Tibial nerve (tissue), 4 donors: ENCODE results near the gene GDF15. TPM values are rescaled to one million over a fixed set of nuclear protein-coding genes. Genes with fewer than 3 reads are reported as not detected.
A peak's percentile ranks its signal among the peaks of the same experiment; 100 is the strongest.
"Not testable (repeated sequence)": the region's sequence is repeated elsewhere in the genome, so short reads cannot be mapped to it uniquely, and the experiment has no call there.

Experiments used
- DNase-seq, 2 donors: peaks; one replicate each; pipeline ENCODE4 v3.0.0-alpha.2; 2019; ENCODE audit warnings: low spot score in 2 of 2
- H3K27ac ChIP-seq, 4 donors: fragments of 200-600 bp; sonication (generic) in 3 of 4; one replicate each; pipeline ENCODE4 v1.5.1; 2017 to 2019; ENCODE audit warnings: mild to moderate bottlenecking in 1 of 4
- H3K27me3 ChIP-seq, 2 donors: fragments of 200-600 bp; sonication (generic) in 1 of 2; one replicate each; pipeline versions ENCODE4 v1.5.1 to v1.6.0; 2017 to 2019
- H3K36me3 ChIP-seq, 3 donors: fragments of 200-600 bp; sonication (generic); one replicate each; pipeline ENCODE4 v1.5.1; 2018 to 2019
- H3K4me1 ChIP-seq, 4 donors: fragments of 200-600 bp; sonication (generic) in 3 of 4; one replicate each; pipeline ENCODE4 v1.5.1; 2017 to 2019
- H3K4me3 ChIP-seq, 4 donors: fragments of 200-600 bp; sonication (generic) in 3 of 4; one replicate each; pipeline ENCODE4 v1.5.1; 2017 to 2019; ENCODE audit warnings: mild to moderate bottlenecking in 1 of 4, moderate library complexity in 1 of 4
- H3K9me3 ChIP-seq, 4 donors: fragments of 200-600 bp; sonication (generic) in 3 of 4; one replicate each; pipeline ENCODE4 v1.5.1; 2017 to 2019
- EP300 ChIP-seq, 2 donors: sonication (generic); formaldehyde crosslinking; IDR thresholded peaks; one replicate each; pipeline ENCODE4 v1.6.1; 2017; ENCODE audit warnings: antibody characterized with exemption in 2 of 2, mild to moderate bottlenecking in 1 of 2
- POLR2A ChIP-seq, 2 donors: fragments of 450-650 bp; IDR thresholded peaks; one replicate each; pipeline ENCODE4 v1.6.1; 2017; ENCODE audit warnings: antibody characterized with exemption in 2 of 2, mild to moderate bottlenecking in 2 of 2, moderate library complexity in 2 of 2
- WGBS, 2 donors: methylation state at CpG; one replicate each; pipeline ENCODE4 v1.1.5; 2018; 5-methylcytosine and 5-hydroxymethylcytosine counted together
- total RNA-seq, 4 donors: library from RNA; depleted of rRNA; stranded (reverse); fragments of >200 nt; gene quantifications; one replicate each; pipeline ENCODE4 v1.1.0, GENCODE V29; 2016
- TF ChIP-seq, protein P1 (sequence below), 5 experiments: fragments of 200-600 bp in 3 of 5; fragments of 450-650 bp in 2 of 5; sonication (generic) in 3 of 5; IDR thresholded peaks; one replicate each; pipeline ENCODE4 v1.5.1; 2016 to 2019; ENCODE audit warnings: antibody characterized with exemption in 5 of 5, mild to moderate bottlenecking in 3 of 5, moderate library complexity in 2 of 5

The GDF15 gene
- total RNA-seq, 4 donors from 2014 or later: 4.2 to 31.0 (median 13.2) TPM

DNA sequence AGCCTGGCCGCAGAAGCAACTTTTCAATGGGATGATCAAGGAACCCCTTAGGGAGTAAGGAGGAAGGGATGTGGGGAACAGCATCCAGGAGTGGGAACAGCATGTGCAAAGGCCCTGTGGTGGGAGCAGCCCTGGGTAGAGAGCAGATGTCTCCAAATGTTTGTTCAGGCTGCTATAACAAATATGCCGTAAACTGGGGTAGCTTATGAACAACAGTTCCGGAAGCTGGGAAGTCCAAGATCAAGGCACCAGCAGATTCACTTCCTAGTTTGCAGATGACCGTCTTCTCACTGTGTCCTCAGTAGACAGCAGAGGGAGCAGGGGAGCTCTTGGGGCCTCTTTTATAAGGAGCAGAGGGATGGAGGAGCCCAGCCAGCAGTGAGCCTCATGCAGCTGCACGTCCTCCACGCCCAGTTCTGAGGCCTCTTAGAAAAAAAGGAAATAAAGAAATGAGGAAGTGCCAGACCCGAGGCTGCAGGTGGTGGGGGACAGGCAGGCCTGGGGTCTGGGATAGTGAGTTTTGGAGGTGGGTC, 15.7 kb downstream of the GDF15 start:
- TF ChIP-seq POLR2A (IDR thresholded peaks at IDR 0.05) (no peak), EP300 (IDR thresholded peaks at IDR 0.05) (peak in 1 of 2 donors; percentile 31)
- TF ChIP-seq, protein P1, sequence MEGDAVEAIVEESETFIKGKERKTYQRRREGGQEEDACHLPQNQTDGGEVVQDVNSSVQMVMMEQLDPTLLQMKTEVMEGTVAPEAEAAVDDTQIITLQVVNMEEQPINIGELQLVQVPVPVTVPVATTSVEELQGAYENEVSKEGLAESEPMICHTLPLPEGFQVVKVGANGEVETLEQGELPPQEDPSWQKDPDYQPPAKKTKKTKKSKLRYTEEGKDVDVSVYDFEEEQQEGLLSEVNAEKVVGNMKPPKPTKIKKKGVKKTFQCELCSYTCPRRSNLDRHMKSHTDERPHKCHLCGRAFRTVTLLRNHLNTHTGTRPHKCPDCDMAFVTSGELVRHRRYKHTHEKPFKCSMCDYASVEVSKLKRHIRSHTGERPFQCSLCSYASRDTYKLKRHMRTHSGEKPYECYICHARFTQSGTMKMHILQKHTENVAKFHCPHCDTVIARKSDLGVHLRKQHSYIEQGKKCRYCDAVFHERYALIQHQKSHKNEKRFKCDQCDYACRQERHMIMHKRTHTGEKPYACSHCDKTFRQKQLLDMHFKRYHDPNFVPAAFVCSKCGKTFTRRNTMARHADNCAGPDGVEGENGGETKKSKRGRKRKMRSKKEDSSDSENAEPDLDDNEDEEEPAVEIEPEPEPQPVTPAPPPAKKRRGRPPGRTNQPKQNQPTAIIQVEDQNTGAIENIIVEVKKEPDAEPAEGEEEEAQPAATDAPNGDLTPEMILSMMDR (IDR thresholded peaks at IDR 0.05): peak in 4 of 5 experiments; percentile 10 to 44 (median 19)

DNA sequence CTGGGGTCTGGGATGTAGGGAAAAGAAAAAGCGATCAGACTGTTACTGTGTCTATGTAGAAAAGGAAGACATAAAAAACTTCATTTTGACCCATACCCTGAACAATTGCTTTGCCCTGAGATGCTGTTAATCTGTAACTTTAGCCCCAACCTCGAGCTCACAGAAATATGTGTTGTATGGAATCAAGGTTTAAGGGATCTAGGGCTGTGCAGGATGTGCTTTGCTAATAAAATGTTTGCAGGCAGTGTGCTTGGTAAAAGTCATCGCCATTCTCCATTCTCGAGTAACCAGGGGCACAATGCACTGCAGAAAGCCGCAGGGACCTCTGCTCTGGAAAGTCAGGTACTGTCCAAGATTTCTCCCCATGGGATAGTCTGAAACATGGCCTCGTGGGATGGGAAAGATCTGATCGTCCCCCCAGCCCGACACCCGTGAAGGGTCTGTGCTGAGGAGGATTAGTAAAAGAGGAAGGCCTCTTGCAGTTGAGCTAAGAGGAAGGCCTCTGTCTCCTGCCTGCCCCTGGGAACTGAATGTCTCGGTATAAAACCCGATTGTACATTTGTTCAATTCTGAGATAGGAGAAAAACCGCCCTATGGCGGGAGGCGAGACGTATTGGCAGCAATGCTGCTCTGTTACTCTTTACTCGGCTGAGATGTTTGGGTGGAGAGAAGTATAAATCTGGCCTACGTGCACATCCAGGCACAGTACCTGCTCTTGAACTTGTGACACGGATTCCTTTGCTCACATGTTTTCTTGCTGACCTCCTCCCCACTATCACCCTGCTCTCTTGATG, 16.7 kb downstream of the GDF15 start:
- H3K4me1 ChIP-seq: peaks cover 0 to 33% (median 0%) of the 10 kb centered on the region in 4 donors
- DNase-seq, H3K36me3 ChIP-seq, H3K9me3 ChIP-seq, H3K4me3 ChIP-seq: not testable (repeated sequence)
- peaks cover 0 to 11% of the 10 kb centered on the region in 2 donors for H3K27me3 ChIP-seq
- 68 to 69% methylated on average over 18 of the region's 18 CpGs for WGBS, 2 donors
- peak overlapping the region in 3 of 4 donors; percentile 34 to 64 (median 42) for H3K27ac ChIP-seq

More for the DNA sequence above, 15.7 kb downstream of the GDF15 start:
- H3K4me1 ChIP-seq: peaks cover 0 to 42% (median 2%) of the 10 kb centered on the region in 4 donors
- H3K27me3 ChIP-seq: peaks cover 0 to 20% of the 10 kb centered on the region in 2 donors
- H3K36me3 ChIP-seq: no peaks in the 10 kb centered on the region
- H3K9me3 ChIP-seq: no peaks in the 10 kb centered on the region
- H3K27ac ChIP-seq: peak overlapping the region in 3 of 4 donors; percentile 19 to 64 (median 34)
- DNase-seq: peak in 1 of 2 donors; percentile 67
- WGBS, 2 donors: 40 to 47% methylated on average over 7 of the region's 7 CpGs
- H3K4me3 ChIP-seq: no peak overlapping the region

GRCh38 chr19:18405754-18406153, 19.8 kb downstream of the GDF15 start:
- H3K27ac ChIP-seq, H3K27me3 ChIP-seq, H3K36me3 ChIP-seq, H3K9me3 ChIP-seq, DNase-seq, H3K4me3 ChIP-seq: not testable (repeated sequence)
- H3K4me1 ChIP-seq: peaks cover 0 to 27% (median 0%) of the 10 kb centered on the region in 4 donors
- 87 to 89% methylated on average over 11 of the region's 11 CpGs for WGBS, 2 donors

DNA sequence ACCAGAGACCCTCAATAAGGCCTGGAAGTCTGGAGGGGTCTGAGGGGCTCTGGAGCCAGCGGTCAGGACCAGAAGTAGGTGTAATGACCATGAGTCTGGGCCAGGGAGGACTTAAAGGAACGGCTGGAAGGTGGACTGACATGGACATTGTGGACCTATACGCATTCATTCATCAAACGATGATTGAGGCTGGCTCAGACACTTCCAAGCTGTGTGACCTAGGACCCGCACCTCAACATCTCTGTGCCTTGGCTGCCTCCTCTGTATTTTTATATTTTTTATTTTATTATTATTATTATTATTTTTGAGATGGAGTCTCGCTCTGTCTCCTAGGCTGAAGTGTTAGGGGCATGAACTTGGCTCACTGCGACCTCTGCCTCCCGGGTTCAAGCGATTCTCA, 20.8 kb downstream of the GDF15 start:
- DNase-seq: no peak
- Histone ChIP-seq H3K27ac (no peak overlapping the region), H3K4me3 (no peak overlapping the region), H3K9me3 (no peaks in the 10 kb centered on the region), H3K36me3 (no peaks in the 10 kb centered on the region), H3K27me3 (no peaks in the 10 kb centered on the region), H3K4me1 (peaks cover 0 to 27% (median 0%) of the 10 kb centered on the region in 4 donors)
- 89 to 90% methylated on average over 9 of the region's 9 CpGs for WGBS, 2 donors
- TF ChIP-seq POLR2A (IDR thresholded peaks at IDR 0.05): no peak
- TF ChIP-seq EP300 (IDR thresholded peaks at IDR 0.05): no peak
- TF ChIP-seq, protein P1 (IDR thresholded peaks at IDR 0.05): no peak

DNA sequence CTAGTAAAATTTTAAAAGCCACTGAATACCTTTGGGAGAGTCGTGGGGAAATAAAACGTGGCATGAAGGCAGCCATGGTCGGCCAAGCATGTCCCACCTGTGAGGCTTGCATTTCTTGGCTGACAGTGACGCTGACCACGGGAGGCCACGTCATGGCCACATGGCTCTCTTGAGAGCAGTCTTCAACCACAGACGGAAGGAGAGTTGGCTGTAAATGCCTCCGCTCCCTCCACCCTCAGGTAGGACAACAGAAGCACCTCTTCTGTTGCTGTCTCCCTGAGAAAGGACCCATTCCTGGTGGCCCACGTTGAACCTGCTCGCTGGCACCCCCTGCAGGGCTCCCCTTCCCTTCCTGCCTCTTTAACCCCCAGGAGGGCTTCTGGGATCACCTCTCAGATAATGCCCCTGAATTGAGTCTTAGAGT, 22.1 kb downstream of the GDF15 start:
- H3K36me3 ChIP-seq: no peaks in the 10 kb centered on the region
- no peak overlapping the region for H3K27ac ChIP-seq
- WGBS, 2 donors: 48 to 50% methylated on average over 10 of the region's 10 CpGs
- no peak overlapping the region for H3K4me3 ChIP-seq
- TF ChIP-seq, protein P1 (IDR thresholded peaks at IDR 0.05): peak in 3 of 5 experiments; percentile 19 to 28 (median 25)
- TF ChIP-seq POLR2A (IDR thresholded peaks at IDR 0.05): no peak
- H3K4me1 ChIP-seq: peaks cover 0 to 16% (median 0%) of the 10 kb centered on the region in 4 donors
- H3K9me3 ChIP-seq: no peaks in the 10 kb centered on the region
- DNase-seq: no peak
- no peaks in the 10 kb centered on the region for H3K27me3 ChIP-seq

DNA sequence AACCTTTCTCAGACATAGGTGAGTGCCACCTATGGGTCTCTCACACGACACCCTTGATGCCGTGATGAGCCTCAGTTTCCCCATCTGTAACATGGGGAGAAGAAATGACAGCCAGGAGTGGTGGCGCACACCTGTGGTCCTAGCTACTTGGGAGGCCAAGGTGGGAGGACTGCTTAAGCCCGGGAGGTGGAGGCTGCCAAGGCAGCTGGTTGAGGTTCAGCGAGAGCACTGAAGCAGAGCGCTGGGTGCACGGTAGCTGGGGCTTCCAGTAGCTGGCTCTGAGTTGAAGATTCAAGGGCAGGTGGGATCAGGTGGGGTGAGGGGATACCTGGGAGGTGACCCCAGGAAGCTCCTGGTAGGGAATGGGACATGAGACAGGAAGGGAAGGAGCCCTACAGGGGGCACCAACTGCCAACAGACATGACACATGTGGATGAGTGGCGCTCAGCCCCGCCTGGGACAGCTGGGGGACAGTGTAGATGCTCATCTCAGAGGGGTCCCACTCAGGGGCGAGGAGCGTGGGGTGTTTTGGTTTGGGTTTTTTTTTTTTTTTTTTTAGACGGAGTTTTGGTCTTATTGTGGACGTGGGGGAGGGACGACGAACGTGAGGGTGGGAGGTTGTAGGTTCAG, 26.8 kb downstream of the GDF15 start:
- WGBS, 2 donors: 76 to 78% methylated on average over 16 of the region's 16 CpGs
- Histone ChIP-seq H3K27ac (no peak overlapping the region), H3K9me3 (no peaks in the 10 kb centered on the region), H3K27me3 (no peaks in the 10 kb centered on the region), H3K4me3 (no peak overlapping the region), H3K36me3 (no peaks in the 10 kb centered on the region), H3K4me1 (peaks cover 0 to 46% (median 29%) of the 10 kb centered on the region in 4 donors)
- DNase-seq: no peak
- TF ChIP-seq EP300 (IDR thresholded peaks at IDR 0.05): no peak
- TF ChIP-seq, protein P1 (IDR thresholded peaks at IDR 0.05): no peak
- TF ChIP-seq POLR2A (IDR thresholded peaks at IDR 0.05): no peak
